Measurements from ENCODE around the gene JAK2. TPM values are rescaled to one million over a fixed set of nuclear protein-coding genes. Genes with fewer than 3 reads are reported as not detected.

JAK2 gene
- total and polyA plus RNA-seq, 5 donors from 2014 or later = 6.8 to 19.5 (median 6.8) TPM

GRCh38 chr9:4967523-4967922, 17.5 kb upstream of the JAK2 start:
- Mint-ChIP-seq H3K4me3 (no peak overlapping the region), H3K27ac (no peak overlapping the region)
- H3K9me3 ChIP-seq (ENCODE audit: control insufficient read depth in 2 of 2, low read length in 2 of 2) = no peaks in the 10 kb centered on the region

GRCh38 chr9:4969130-4969529, 15.9 kb upstream of the JAK2 start:
- H3K27ac Mint-ChIP-seq = peak overlapping the region in 1 of 3 donors; percentile 37
- H3K4me3 ChIP-seq (ENCODE audit: low read depth, low read length) = no peak overlapping the region
- H3K4me3 Mint-ChIP-seq = no peak overlapping the region
- H3K27ac ChIP-seq (ENCODE audit: insufficient read depth, low read length, poor library complexity, severe bottlenecking) = no peak overlapping the region
- H3K4me1 Mint-ChIP-seq = peaks cover 0 to 11% (median 3%) of the 10 kb centered on the region in 4 donors
- no peaks in the 10 kb centered on the region for H3K36me3 Mint-ChIP-seq
- no peaks in the 10 kb centered on the region for H3K9me3 ChIP-seq (ENCODE audit: control insufficient read depth in 2 of 2, low read length in 2 of 2)
- H3K9me3 Mint-ChIP-seq = peaks cover 0 to 3% (median 0%) of the 10 kb centered on the region in 7 donors
- H3K36me3 ChIP-seq (ENCODE audit: control insufficient read depth, insufficient read depth, low read length) = no peaks in the 10 kb centered on the region
- no peak for DNase-seq
- no peaks in the 10 kb centered on the region for H3K27me3 Mint-ChIP-seq
- peaks cover 8% of the 10 kb centered on the region for H3K4me1 ChIP-seq (ENCODE audit: control insufficient read depth, insufficient read depth, low read length, poor library complexity, severe bottlenecking)
- ATAC-seq (ENCODE audit: low read depth in 2 of 2) = no peak
- H3K27me3 ChIP-seq (ENCODE audit: control insufficient read depth, insufficient read depth, low read length) = no peaks in the 10 kb centered on the region

More at GRCh38 chr9:4967523-4967922, 17.5 kb upstream of the JAK2 start:
- Histone ChIP-seq H3K4me1 (ENCODE audit: control insufficient read depth, insufficient read depth, low read length, poor library complexity, severe bottlenecking) (peaks cover 8% of the 10 kb centered on the region), H3K4me3 (ENCODE audit: low read depth, low read length) (no peak overlapping the region), H3K27ac (ENCODE audit: insufficient read depth, low read length, poor library complexity, severe bottlenecking) (no peak overlapping the region), H3K27me3 (ENCODE audit: control insufficient read depth, insufficient read depth, low read length) (no peaks in the 10 kb centered on the region), H3K36me3 (ENCODE audit: control insufficient read depth, insufficient read depth, low read length) (no peaks in the 10 kb centered on the region)
- DNase-seq (no peak), ATAC-seq (ENCODE audit: low read depth in 2 of 2) (no peak)
- H3K36me3 Mint-ChIP-seq = peaks cover 4% of the 10 kb centered on the region
- H3K4me1 Mint-ChIP-seq = peaks cover 0 to 11% (median 3%) of the 10 kb centered on the region in 4 donors
- H3K9me3 Mint-ChIP-seq = peaks cover 0 to 12% (median 2%) of the 10 kb centered on the region in 7 donors
- H3K27me3 Mint-ChIP-seq = peaks cover 5% of the 10 kb centered on the region

GRCh38 chr9:4970970-4971641, 14.0 kb upstream of the JAK2 start:
- no peak overlapping the region for H3K27ac Mint-ChIP-seq
- Histone ChIP-seq H3K4me3 (ENCODE audit: low read depth, low read length) (peak overlapping the region; percentile 63), H3K27ac (ENCODE audit: insufficient read depth, low read length, poor library complexity, severe bottlenecking) (peak overlapping the region; percentile 18), H3K4me1 (ENCODE audit: control insufficient read depth, insufficient read depth, low read length, poor library complexity, severe bottlenecking) (peaks cover 8% of the 10 kb centered on the region), H3K36me3 (ENCODE audit: control insufficient read depth, insufficient read depth, low read length) (no peaks in the 10 kb centered on the region), H3K27me3 (ENCODE audit: control insufficient read depth, insufficient read depth, low read length) (no peaks in the 10 kb centered on the region), H3K9me3 (ENCODE audit: control insufficient read depth in 2 of 2, low read length in 2 of 2) (no peaks in the 10 kb centered on the region)
- H3K4me1 Mint-ChIP-seq = peaks cover 0 to 5% (median 1%) of the 10 kb centered on the region in 4 donors
- peak in 1 of 3 donors; percentile 82 for DNase-seq
- H3K36me3 Mint-ChIP-seq = no peaks in the 10 kb centered on the region
- no peaks in the 10 kb centered on the region for H3K9me3 Mint-ChIP-seq
- ATAC-seq (ENCODE audit: low read depth in 2 of 2) = peak; percentile 50 to 74
- no peak overlapping the region for H3K4me3 Mint-ChIP-seq
- H3K27me3 Mint-ChIP-seq = no peaks in the 10 kb centered on the region

GRCh38 chr9:4973246-4973645, 11.8 kb upstream of the JAK2 start:
- no peaks in the 10 kb centered on the region for H3K9me3 ChIP-seq (ENCODE audit: control insufficient read depth in 2 of 2, low read length in 2 of 2)
- no peaks in the 10 kb centered on the region for H3K36me3 ChIP-seq (ENCODE audit: control insufficient read depth, insufficient read depth, low read length)
- DNase-seq (no peak), ATAC-seq (ENCODE audit: low read depth in 2 of 2) (no peak)
- no peak overlapping the region for H3K27ac ChIP-seq (ENCODE audit: insufficient read depth, low read length, poor library complexity, severe bottlenecking)
- no peak overlapping the region for H3K27ac Mint-ChIP-seq
- no peaks in the 10 kb centered on the region for H3K27me3 Mint-ChIP-seq
- peaks cover 8% of the 10 kb centered on the region for H3K4me1 ChIP-seq (ENCODE audit: control insufficient read depth, insufficient read depth, low read length, poor library complexity, severe bottlenecking)
- no peaks in the 10 kb centered on the region for H3K36me3 Mint-ChIP-seq
- H3K9me3 Mint-ChIP-seq = no peaks in the 10 kb centered on the region
- no peak overlapping the region for H3K4me3 Mint-ChIP-seq
- H3K27me3 ChIP-seq (ENCODE audit: control insufficient read depth, insufficient read depth, low read length) = no peaks in the 10 kb centered on the region
- H3K4me3 ChIP-seq (ENCODE audit: low read depth, low read length) = no peak overlapping the region
- H3K4me1 Mint-ChIP-seq = no peaks in the 10 kb centered on the region

- no peak overlapping the region for H3K4me3 ChIP-seq (ENCODE audit: low read depth, low read length)
- no peak overlapping the region for H3K27ac ChIP-seq (ENCODE audit: insufficient read depth, low read length, poor library complexity, severe bottlenecking)
- Mint-ChIP-seq H3K27ac (no peak overlapping the region), H3K4me3 (no peak overlapping the region), H3K4me1 (no peaks in the 10 kb centered on the region), H3K36me3 (no peaks in the 10 kb centered on the region), H3K9me3 (no peaks in the 10 kb centered on the region), H3K27me3 (no peaks in the 10 kb centered on the region)
- H3K9me3 ChIP-seq (ENCODE audit: control insufficient read depth in 2 of 2, low read length in 2 of 2) = no peaks in the 10 kb centered on the region
- ATAC-seq (ENCODE audit: low read depth in 2 of 2) = no peak
- H3K36me3 ChIP-seq (ENCODE audit: control insufficient read depth, insufficient read depth, low read length) = no peaks in the 10 kb centered on the region
- H3K27me3 ChIP-seq (ENCODE audit: control insufficient read depth, insufficient read depth, low read length) = no peaks in the 10 kb centered on the region
- no peak for DNase-seq
- H3K4me1 ChIP-seq (ENCODE audit: control insufficient read depth, insufficient read depth, low read length, poor library complexity, severe bottlenecking) = peaks cover 8% of the 10 kb centered on the region
Observed at GRCh38 chr9:4973902-4974301, 11.2 kb upstream of the JAK2 start.

- no peaks in the 10 kb centered on the region for H3K36me3 ChIP-seq (ENCODE audit: control insufficient read depth, insufficient read depth, low read length)
- Mint-ChIP-seq H3K9me3 (no peaks in the 10 kb centered on the region), H3K27me3 (peaks cover 4% of the 10 kb centered on the region), H3K36me3 (no peaks in the 10 kb centered on the region), H3K27ac (no peak overlapping the region), H3K4me1 (peaks cover 4 to 16% (median 7%) of the 10 kb centered on the region in 4 donors), H3K4me3 (no peak overlapping the region)
- peaks cover 8% of the 10 kb centered on the region for H3K4me1 ChIP-seq (ENCODE audit: control insufficient read depth, insufficient read depth, low read length, poor library complexity, severe bottlenecking)
- H3K9me3 ChIP-seq (ENCODE audit: control insufficient read depth in 2 of 2, low read length in 2 of 2) = no peaks in the 10 kb centered on the region
- no peak overlapping the region for H3K4me3 ChIP-seq (ENCODE audit: low read depth, low read length)
- H3K27ac ChIP-seq (ENCODE audit: insufficient read depth, low read length, poor library complexity, severe bottlenecking) = no peak overlapping the region
- DNase-seq = no peak
- no peak for ATAC-seq (ENCODE audit: low read depth in 2 of 2)
- no peaks in the 10 kb centered on the region for H3K27me3 ChIP-seq (ENCODE audit: control insufficient read depth, insufficient read depth, low read length)
Observed at GRCh38 chr9:4979239-4979638, 5.8 kb upstream of the JAK2 start.

- H3K27ac ChIP-seq (ENCODE audit: insufficient read depth, low read length, poor library complexity, severe bottlenecking) = no peak overlapping the region
- H3K36me3 ChIP-seq (ENCODE audit: control insufficient read depth, insufficient read depth, low read length) = no peaks in the 10 kb centered on the region
- Mint-ChIP-seq H3K27me3 (peaks cover 4% of the 10 kb centered on the region), H3K27ac (no peak overlapping the region), H3K36me3 (no peaks in the 10 kb centered on the region), H3K4me3 (no peak overlapping the region), H3K4me1 (peaks cover 4 to 17% (median 9%) of the 10 kb centered on the region in 4 donors), H3K9me3 (no peaks in the 10 kb centered on the region)
- DNase-seq (no peak), ATAC-seq (ENCODE audit: low read depth in 2 of 2) (no peak)
- H3K9me3 ChIP-seq (ENCODE audit: control insufficient read depth in 2 of 2, low read length in 2 of 2) = no peaks in the 10 kb centered on the region
- peaks cover 11% of the 10 kb centered on the region for H3K4me1 ChIP-seq (ENCODE audit: control insufficient read depth, insufficient read depth, low read length, poor library complexity, severe bottlenecking)
- H3K27me3 ChIP-seq (ENCODE audit: control insufficient read depth, insufficient read depth, low read length) = no peaks in the 10 kb centered on the region
- no peak overlapping the region for H3K4me3 ChIP-seq (ENCODE audit: low read depth, low read length)
Observed at GRCh38 chr9:4980086-4980727, 4.9 kb upstream of the JAK2 start.
